GM23338 (cell line): ENCODE data around the gene FMOD. TPM values are rescaled to one million over a fixed set of nuclear protein-coding genes. Genes with fewer than 3 reads are reported as not detected.

Experiments used
- ATAC-seq: fragments of 200-7000 bp; cut with Tn5 transposase; 3 replicates; pipeline ENCODE4 v1.9.1; 2020
- DNase-seq: peaks from one replicate; pipeline ENCODE4 v3.0.0-alpha.2; 2015; ENCODE audit warnings: low spot score
- H2AFZ ChIP-seq: fragments of 200-600 bp; sonication (generic); 2 replicates; pipeline ENCODE4 v1.8.0; 2016; ENCODE audit warnings: antibody characterized with exemption, mild to moderate bottlenecking, moderate library complexity
- H3F3A ChIP-seq: fragments of 200-600 bp; sonication (generic); replicated peaks from 2 replicates; pipeline ENCODE4 v1.8.0; 2017; ENCODE audit warnings: antibody characterized with exemption, mixed run types, low read depth
- H3K27ac ChIP-seq: fragments of 200-600 bp; sonication (generic); 2 replicates; pipeline ENCODE4 v1.6.1; 2016; ENCODE audit warnings: low read depth
- H3K27me3 ChIP-seq: fragments of 200-600 bp; sonication (generic); 2 replicates; pipeline ENCODE4 v1.8.0; 2016; ENCODE audit warnings: mild to moderate bottlenecking, mixed run types, moderate library complexity; ENCODE audit not compliant: insufficient read depth
- H3K36me3 ChIP-seq: fragments of 200-600 bp; sonication (generic); 2 replicates; pipeline ENCODE4 v1.8.0; 2016; ENCODE audit warnings: mild to moderate bottlenecking; ENCODE audit not compliant: insufficient read depth
- H3K4me1 ChIP-seq: fragments of 200-600 bp; sonication (generic); 2 replicates; pipeline ENCODE4 v1.8.0; 2016; ENCODE audit warnings: mild to moderate bottlenecking, moderate library complexity; ENCODE audit not compliant: insufficient read depth
- H3K4me2 ChIP-seq: fragments of 200-600 bp; sonication (generic); 2 replicates; pipeline ENCODE4 v1.7.1; 2017; ENCODE audit warnings: mixed run types
- H3K4me3 ChIP-seq: fragments of 200-600 bp; sonication (generic); 2 replicates; pipeline ENCODE4 v1.6.1; 2016; ENCODE audit warnings: mixed run types
- H3K79me2 ChIP-seq: fragments of 200-600 bp; sonication (generic); replicated peaks from 2 replicates; pipeline ENCODE4 v1.8.0; 2017; ENCODE audit warnings: mild to moderate bottlenecking; ENCODE audit not compliant: insufficient read depth
- H3K9me2 ChIP-seq: fragments of 200-600 bp; sonication (generic); 2 replicates; pipeline ENCODE4 v1.8.0; 2017; ENCODE audit not compliant: insufficient read depth
- H4K20me1 ChIP-seq: fragments of 200-600 bp; sonication (generic); replicated peaks from 2 replicates; pipeline ENCODE4 v1.8.0; 2017; ENCODE audit warnings: mild to moderate bottlenecking; ENCODE audit not compliant: insufficient read depth
- H3K27ac Mint-ChIP-seq: 2 replicates; pipeline ENCODE4 v1.8.0; 2020; ENCODE audit warnings: inconsistent platforms, mild to moderate bottlenecking, moderate library complexity, mixed read lengths
- H3K27me3 Mint-ChIP-seq: 3 replicates; pipeline ENCODE4 v1.8.0; 2022; ENCODE audit warnings: low read depth, mild to moderate bottlenecking, moderate library complexity, mixed read lengths, inconsistent platforms; ENCODE audit not compliant: insufficient read depth, poor library complexity
- H3K36me3 Mint-ChIP-seq: 3 replicates; pipeline ENCODE4 v1.8.0; 2021; ENCODE audit warnings: low read depth, mild to moderate bottlenecking, inconsistent platforms, moderate library complexity, mixed read lengths
- H3K4me1 Mint-ChIP-seq: 3 replicates; pipeline ENCODE4 v1.8.0; 2020; ENCODE audit warnings: mild to moderate bottlenecking, inconsistent platforms, mixed read lengths
- H3K4me3 Mint-ChIP-seq: 3 replicates; pipeline ENCODE4 v1.8.0; 2021; ENCODE audit warnings: moderate library complexity, mild to moderate bottlenecking, inconsistent platforms, mixed read lengths
- H3K9me3 Mint-ChIP-seq: 3 replicates; pipeline ENCODE4 v1.8.0; 2020; ENCODE audit warnings: moderate library complexity, mild to moderate bottlenecking, inconsistent platforms, mixed read lengths
- CREB1 ChIP-seq: fragments of 250-450 bp; sonication (Bioruptor Pico); IDR thresholded peaks from 2 replicates; pipeline ENCODE4 v1.5.0; 2020; ENCODE audit warnings: low read depth, mild to moderate bottlenecking, moderate library complexity
- NANOG ChIP-seq: IDR thresholded peaks from 2 replicates; pipeline ENCODE4 v1.6.1; 2016; ENCODE audit warnings: antibody characterized with exemption, borderline replicate concordance
- POLR2AphosphoS5 ChIP-seq: IDR thresholded peaks from 2 replicates; pipeline ENCODE4 v1.6.1; 2016; ENCODE audit warnings: antibody characterized with exemption, low read depth
- ZNF114 ChIP-seq: fragments of 250-450 bp; sonication (Bioruptor Pico); IDR thresholded peaks from 2 replicates; pipeline ENCODE4 v1.5.0; 2020; ENCODE audit warnings: mild to moderate bottlenecking, moderate library complexity
- ZNF331 ChIP-seq: fragments of 250-450 bp; sonication (Bioruptor Pico); IDR thresholded peaks from 2 replicates; pipeline ENCODE4 v1.5.0; 2020; ENCODE audit warnings: low read depth, mild to moderate bottlenecking, moderate library complexity
- polyA plus RNA-seq: library from polyadenylated mRNA; unstranded; fragments of >200 nt; fragmentation: Nextera tagmentation; extraction: Ambion mirVana; gene quantifications from 2 replicates; pipeline ENCODE4 v1.2.1, GENCODE V29; 2016
- total RNA-seq: library from RNA; depleted of rRNA; stranded (reverse); fragments of >200 nt; shearing (Covaris generic); gene quantifications from 2 replicates; pipeline ENCODE4 v1.2.3, GENCODE V29; 2014
- TF ChIP-seq, protein P1 (sequence below): IDR thresholded peaks from 2 replicates; pipeline ENCODE4 v1.6.1; 2016; ENCODE audit warnings: antibody characterized with exemption
- TF ChIP-seq, protein P2 (sequence below): IDR thresholded peaks from one replicate; pipeline ENCODE4 v1.6.1; 2018; ENCODE audit warnings: antibody characterized with exemption; ENCODE audit not compliant: unreplicated experiment
- TF ChIP-seq, protein P3 (sequence below), 2 experiments: fragments of 200-600 bp in 1 of 2; sonication (generic) in 1 of 2; conservative IDR thresholded peaks; 2 replicates each; pipeline versions ENCODE4 v1.5.1 to v1.6.1; 2016 to 2017; ENCODE audit warnings: antibody characterized with exemption in 2 of 2, low read depth in 2 of 2, mild to moderate bottlenecking in 2 of 2, moderate library complexity in 1 of 2
- TF ChIP-seq, protein P4 (sequence below): fragments of 250-450 bp; sonication (Bioruptor Pico); IDR thresholded peaks from 2 replicates; pipeline ENCODE4 v1.5.0; 2020; ENCODE audit warnings: mild to moderate bottlenecking, moderate library complexity

Gene FMOD
- total and polyA plus RNA-seq, 2 experiments from 2014 or later = 0.27 to 1.3 TPM

DNA sequence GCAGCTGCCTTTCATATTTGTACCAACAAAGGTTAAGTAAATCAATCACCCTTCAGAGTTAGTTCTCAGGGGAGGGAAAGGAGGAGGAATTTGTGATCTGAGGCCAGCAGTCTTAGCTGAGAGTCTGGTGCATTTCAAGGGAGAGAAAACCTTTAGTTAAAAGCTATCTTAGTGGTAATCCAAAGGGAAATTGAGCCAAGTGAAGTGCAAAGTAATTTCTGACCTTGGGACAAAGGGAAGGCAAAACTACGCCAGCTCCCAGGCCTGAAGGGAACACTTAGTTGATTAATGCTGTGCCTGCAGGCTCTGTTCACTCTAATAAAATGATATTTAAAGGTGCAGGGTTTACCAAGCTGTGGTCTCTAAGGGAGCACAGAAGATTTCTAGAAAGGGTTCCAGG, 23.1 kb upstream of the FMOD start:
- no peaks in the 10 kb centered on the region for H3K36me3 Mint-ChIP-seq
- no peaks in the 10 kb centered on the region for H3K9me3 Mint-ChIP-seq
- no peaks in the 10 kb centered on the region for H3F3A ChIP-seq
- DNase-seq (no peak), ATAC-seq (no peak)
- H3K4me1 ChIP-seq = no peaks in the 10 kb centered on the region
- H3K36me3 ChIP-seq = no peaks in the 10 kb centered on the region
- H3K27me3 Mint-ChIP-seq = peaks cover 1% of the 10 kb centered on the region
- no peaks in the 10 kb centered on the region for H3K79me2 ChIP-seq
- no peak overlapping the region for H3K4me2 ChIP-seq
- no peak overlapping the region for H3K4me3 Mint-ChIP-seq
- H3K9me2 ChIP-seq = 0 out of 2 replicates have a peak, but pooled peaks cover 4% of the 10 kb centered on the region
- H4K20me1 ChIP-seq = no peaks in the 10 kb centered on the region
- no peak overlapping the region for H3K27ac Mint-ChIP-seq
- no peaks in the 10 kb centered on the region for H3K27me3 ChIP-seq
- H3K4me1 Mint-ChIP-seq = no peaks in the 10 kb centered on the region
- TF ChIP-seq, protein P1, sequence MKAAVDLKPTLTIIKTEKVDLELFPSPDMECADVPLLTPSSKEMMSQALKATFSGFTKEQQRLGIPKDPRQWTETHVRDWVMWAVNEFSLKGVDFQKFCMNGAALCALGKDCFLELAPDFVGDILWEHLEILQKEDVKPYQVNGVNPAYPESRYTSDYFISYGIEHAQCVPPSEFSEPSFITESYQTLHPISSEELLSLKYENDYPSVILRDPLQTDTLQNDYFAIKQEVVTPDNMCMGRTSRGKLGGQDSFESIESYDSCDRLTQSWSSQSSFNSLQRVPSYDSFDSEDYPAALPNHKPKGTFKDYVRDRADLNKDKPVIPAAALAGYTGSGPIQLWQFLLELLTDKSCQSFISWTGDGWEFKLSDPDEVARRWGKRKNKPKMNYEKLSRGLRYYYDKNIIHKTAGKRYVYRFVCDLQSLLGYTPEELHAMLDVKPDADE = no peak
- TF ChIP-seq, protein P2, sequence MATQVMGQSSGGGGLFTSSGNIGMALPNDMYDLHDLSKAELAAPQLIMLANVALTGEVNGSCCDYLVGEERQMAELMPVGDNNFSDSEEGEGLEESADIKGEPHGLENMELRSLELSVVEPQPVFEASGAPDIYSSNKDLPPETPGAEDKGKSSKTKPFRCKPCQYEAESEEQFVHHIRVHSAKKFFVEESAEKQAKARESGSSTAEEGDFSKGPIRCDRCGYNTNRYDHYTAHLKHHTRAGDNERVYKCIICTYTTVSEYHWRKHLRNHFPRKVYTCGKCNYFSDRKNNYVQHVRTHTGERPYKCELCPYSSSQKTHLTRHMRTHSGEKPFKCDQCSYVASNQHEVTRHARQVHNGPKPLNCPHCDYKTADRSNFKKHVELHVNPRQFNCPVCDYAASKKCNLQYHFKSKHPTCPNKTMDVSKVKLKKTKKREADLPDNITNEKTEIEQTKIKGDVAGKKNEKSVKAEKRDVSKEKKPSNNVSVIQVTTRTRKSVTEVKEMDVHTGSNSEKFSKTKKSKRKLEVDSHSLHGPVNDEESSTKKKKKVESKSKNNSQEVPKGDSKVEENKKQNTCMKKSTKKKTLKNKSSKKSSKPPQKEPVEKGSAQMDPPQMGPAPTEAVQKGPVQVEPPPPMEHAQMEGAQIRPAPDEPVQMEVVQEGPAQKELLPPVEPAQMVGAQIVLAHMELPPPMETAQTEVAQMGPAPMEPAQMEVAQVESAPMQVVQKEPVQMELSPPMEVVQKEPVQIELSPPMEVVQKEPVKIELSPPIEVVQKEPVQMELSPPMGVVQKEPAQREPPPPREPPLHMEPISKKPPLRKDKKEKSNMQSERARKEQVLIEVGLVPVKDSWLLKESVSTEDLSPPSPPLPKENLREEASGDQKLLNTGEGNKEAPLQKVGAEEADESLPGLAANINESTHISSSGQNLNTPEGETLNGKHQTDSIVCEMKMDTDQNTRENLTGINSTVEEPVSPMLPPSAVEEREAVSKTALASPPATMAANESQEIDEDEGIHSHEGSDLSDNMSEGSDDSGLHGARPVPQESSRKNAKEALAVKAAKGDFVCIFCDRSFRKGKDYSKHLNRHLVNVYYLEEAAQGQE = no peak
- TF ChIP-seq, protein P3, sequence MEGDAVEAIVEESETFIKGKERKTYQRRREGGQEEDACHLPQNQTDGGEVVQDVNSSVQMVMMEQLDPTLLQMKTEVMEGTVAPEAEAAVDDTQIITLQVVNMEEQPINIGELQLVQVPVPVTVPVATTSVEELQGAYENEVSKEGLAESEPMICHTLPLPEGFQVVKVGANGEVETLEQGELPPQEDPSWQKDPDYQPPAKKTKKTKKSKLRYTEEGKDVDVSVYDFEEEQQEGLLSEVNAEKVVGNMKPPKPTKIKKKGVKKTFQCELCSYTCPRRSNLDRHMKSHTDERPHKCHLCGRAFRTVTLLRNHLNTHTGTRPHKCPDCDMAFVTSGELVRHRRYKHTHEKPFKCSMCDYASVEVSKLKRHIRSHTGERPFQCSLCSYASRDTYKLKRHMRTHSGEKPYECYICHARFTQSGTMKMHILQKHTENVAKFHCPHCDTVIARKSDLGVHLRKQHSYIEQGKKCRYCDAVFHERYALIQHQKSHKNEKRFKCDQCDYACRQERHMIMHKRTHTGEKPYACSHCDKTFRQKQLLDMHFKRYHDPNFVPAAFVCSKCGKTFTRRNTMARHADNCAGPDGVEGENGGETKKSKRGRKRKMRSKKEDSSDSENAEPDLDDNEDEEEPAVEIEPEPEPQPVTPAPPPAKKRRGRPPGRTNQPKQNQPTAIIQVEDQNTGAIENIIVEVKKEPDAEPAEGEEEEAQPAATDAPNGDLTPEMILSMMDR (conservative IDR thresholded peaks at IDR 0.05; ENCODE audit: low read depth in 2 of 2) = no peak
- TF ChIP-seq ZNF114 (CRISPR knock-in tag) (no peak), CREB1 (CRISPR knock-in tag) (no peak), ZNF331 (no peak), POLR2AphosphoS5 (no peak), NANOG (no peak)
- H3K27ac ChIP-seq = no peak overlapping the region
- H3K4me3 ChIP-seq = no peak overlapping the region
- peak overlapping the region; percentile 23; the same call in 1 of the 2 replicates for H2AFZ ChIP-seq

DNA sequence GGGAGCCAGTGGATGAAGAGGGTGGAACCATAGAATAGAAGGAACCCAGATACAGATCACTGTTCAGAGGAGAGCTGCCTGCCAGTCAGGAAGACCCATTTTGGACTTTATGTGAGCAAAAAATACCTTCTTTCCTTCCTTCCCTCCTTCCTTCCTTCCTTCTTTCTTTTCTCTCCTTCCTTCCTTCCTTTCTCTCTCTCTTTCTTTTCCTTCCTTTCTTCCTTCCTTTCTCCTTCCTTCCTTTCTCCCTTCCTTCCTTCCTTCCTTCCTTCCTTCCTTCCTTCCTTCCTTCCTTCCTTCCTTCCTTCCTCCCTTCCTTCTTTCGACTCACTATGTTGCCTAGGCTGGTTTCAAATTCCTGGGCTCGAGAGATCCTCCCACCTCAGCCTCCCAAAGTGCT, 22.1 kb upstream of the FMOD start:
- Mint-ChIP-seq H3K36me3 (no peaks in the 10 kb centered on the region), H3K27ac (no peak overlapping the region)
- H3K9me2 ChIP-seq = 0 out of 2 replicates have a peak, but pooled peaks cover 4% of the 10 kb centered on the region
- TF ChIP-seq, protein P4, sequence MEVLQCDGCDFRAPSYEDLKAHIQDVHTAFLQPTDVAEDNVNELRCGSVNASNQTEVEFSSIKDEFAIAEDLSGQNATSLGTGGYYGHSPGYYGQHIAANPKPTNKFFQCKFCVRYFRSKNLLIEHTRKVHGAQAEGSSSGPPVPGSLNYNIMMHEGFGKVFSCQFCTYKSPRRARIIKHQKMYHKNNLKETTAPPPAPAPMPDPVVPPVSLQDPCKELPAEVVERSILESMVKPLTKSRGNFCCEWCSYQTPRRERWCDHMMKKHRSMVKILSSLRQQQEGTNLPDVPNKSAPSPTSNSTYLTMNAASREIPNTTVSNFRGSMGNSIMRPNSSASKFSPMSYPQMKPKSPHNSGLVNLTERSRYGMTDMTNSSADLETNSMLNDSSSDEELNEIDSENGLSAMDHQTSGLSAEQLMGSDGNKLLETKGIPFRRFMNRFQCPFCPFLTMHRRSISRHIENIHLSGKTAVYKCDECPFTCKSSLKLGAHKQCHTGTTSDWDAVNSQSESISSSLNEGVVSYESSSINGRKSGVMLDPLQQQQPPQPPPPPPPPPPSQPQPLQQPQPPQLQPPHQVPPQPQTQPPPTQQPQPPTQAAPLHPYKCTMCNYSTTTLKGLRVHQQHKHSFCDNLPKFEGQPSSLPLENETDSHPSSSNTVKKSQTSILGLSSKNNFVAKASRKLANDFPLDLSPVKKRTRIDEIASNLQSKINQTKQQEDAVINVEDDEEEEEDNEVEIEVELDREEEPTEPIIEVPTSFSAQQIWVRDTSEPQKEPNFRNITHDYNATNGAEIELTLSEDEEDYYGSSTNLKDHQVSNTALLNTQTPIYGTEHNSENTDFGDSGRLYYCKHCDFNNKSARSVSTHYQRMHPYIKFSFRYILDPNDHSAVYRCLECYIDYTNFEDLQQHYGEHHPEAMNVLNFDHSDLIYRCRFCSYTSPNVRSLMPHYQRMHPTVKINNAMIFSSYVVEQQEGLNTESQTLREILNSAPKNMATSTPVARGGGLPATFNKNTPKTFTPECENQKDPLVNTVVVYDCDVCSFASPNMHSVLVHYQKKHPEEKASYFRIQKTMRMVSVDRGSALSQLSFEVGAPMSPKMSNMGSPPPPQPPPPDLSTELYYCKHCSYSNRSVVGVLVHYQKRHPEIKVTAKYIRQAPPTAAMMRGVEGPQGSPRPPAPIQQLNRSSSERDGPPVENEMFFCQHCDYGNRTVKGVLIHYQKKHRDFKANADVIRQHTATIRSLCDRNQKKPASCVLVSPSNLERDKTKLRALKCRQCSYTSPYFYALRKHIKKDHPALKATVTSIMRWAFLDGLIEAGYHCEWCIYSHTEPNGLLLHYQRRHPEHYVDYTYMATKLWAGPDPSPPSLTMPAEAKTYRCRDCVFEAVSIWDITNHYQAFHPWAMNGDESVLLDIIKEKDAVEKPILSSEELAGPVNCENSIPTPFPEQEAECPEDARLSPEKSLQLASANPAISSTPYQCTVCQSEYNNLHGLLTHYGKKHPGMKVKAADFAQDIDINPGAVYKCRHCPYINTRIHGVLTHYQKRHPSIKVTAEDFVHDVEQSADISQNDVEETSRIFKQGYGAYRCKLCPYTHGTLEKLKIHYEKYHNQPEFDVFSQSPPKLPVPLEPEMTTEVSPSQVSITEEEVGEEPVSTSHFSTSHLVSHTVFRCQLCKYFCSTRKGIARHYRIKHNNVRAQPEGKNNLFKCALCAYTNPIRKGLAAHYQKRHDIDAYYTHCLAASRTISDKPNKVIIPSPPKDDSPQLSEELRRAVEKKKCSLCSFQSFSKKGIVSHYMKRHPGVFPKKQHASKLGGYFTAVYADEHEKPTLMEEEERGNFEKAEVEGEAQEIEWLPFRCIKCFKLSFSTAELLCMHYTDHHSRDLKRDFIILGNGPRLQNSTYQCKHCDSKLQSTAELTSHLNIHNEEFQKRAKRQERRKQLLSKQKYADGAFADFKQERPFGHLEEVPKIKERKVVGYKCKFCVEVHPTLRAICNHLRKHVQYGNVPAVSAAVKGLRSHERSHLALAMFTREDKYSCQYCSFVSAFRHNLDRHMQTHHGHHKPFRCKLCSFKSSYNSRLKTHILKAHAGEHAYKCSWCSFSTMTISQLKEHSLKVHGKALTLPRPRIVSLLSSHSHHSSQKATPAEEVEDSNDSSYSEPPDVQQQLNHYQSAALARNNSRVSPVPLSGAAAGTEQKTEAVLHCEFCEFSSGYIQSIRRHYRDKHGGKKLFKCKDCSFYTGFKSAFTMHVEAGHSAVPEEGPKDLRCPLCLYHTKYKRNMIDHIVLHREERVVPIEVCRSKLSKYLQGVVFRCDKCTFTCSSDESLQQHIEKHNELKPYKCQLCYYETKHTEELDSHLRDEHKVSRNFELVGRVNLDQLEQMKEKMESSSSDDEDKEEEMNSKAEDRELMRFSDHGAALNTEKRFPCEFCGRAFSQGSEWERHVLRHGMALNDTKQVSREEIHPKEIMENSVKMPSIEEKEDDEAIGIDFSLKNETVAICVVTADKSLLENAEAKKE (CRISPR knock-in tag) = no peak

More for the DNA sequence above, 22.1 kb upstream of the FMOD start:
- H2AFZ ChIP-seq = no peak overlapping the region
- no peak overlapping the region for H3K27ac ChIP-seq
- H3K4me3 ChIP-seq = no peak overlapping the region
- no peaks in the 10 kb centered on the region for H4K20me1 ChIP-seq
- no peaks in the 10 kb centered on the region for H3K79me2 ChIP-seq
- ATAC-seq (no peak), DNase-seq (no peak)
- no peak overlapping the region for H3K4me3 Mint-ChIP-seq
- H3K36me3 ChIP-seq = no peaks in the 10 kb centered on the region
- no peak overlapping the region for H3K4me2 ChIP-seq
- no peaks in the 10 kb centered on the region for H3K4me1 Mint-ChIP-seq
- no peaks in the 10 kb centered on the region for H3K4me1 ChIP-seq
- H3K9me3 Mint-ChIP-seq = no peaks in the 10 kb centered on the region
- no peaks in the 10 kb centered on the region for H3F3A ChIP-seq
- peaks cover 1% of the 10 kb centered on the region for H3K27me3 Mint-ChIP-seq
- no peaks in the 10 kb centered on the region for H3K27me3 ChIP-seq
